ENCODE results near the gene NCK1. TPM values are rescaled to one million over a fixed set of nuclear protein-coding genes. Genes with fewer than 3 reads are reported as not detected.
A peak's percentile ranks its signal among the peaks of the same experiment; 100 is the strongest.

NCK1 gene
- total and polyA plus RNA-seq, 10 of the 15 experiments (the other 5 are each of a cell fraction or from before 2014, with no cell fraction given): 15.6 to 33.4 (median 25.0) TPM

GRCh38 chr3:136819392-136819730 is 42.6 kb upstream of the NCK1 start:
- Histone ChIP-seq H3K27me3 (replicated peaks in 1 of 2; ENCODE audit: control insufficient read depth in 2 of 2, insufficient read depth in 2 of 2, low read length in 1 of 2) (peaks cover 3 to 6% of the 10 kb centered on the region in 2 experiments), H3K9ac (ENCODE audit: control insufficient read depth, insufficient read depth, low read length) (no peak overlapping the region), H3K4me3 (peak overlapping the region; percentile 65), H3K9me3 (replicated peaks; ENCODE audit: control insufficient read depth, insufficient read depth, low read length) (no peaks in the 10 kb centered on the region; the same call in 2 of the 3 replicates), H3K4me2 (ENCODE audit: control insufficient read depth, insufficient read depth) (peak overlapping the region; percentile 91), H3K36me3 (ENCODE audit: control insufficient read depth in 2 of 2, insufficient read depth in 2 of 2, low read length in 1 of 2) (no peaks in the 10 kb centered on the region), H3K79me2 (ENCODE audit: control insufficient read depth, insufficient read depth, low read length) (no peaks in the 10 kb centered on the region), H3K4me1 (ENCODE audit: control insufficient read depth, insufficient read depth, low read length) (peaks cover 4% of the 10 kb centered on the region; the same call in 1 of the 2 replicates), H4K20me1 (ENCODE audit: control insufficient read depth, insufficient read depth) (no peaks in the 10 kb centered on the region), H2AFZ (ENCODE audit: control insufficient read depth, low read depth, low read length) (peak overlapping the region; percentile 45), H3K27ac (ENCODE audit: control insufficient read depth, insufficient read depth) (no peak overlapping the region)
- in situ Hi-C loops (cut with MboI) (no loop called here), intact Hi-C loops (cut with micrococcal nuclease; ENCODE audit: unreplicated experiment) (no loop called here)
- ChIA-PET RAD21 (ENCODE audit: unreplicated experiment) (no interaction called here), CTCF (interaction anchor here (1.0 kb wide), 1 partner anchor 195 kb away, joined by 3 read pairs; no protein-coding TSS in a partner anchor), SMC1A (ENCODE audit: uncharacterized antibody, unreplicated experiment) (interaction anchor here (1.3 kb wide), 1 partner anchor 195 kb away, joined by 7 read pairs; no protein-coding TSS in a partner anchor), POLR2A (no interaction called here)
- 0 out of 2 replicates have a peak, but pooled peaks have one; percentile 5 for TF ChIP-seq ZNF687 (IDR thresholded peaks at IDR 0.05)
- TF ChIP-seq CUX1 (IDR thresholded peaks at IDR 0.05; ENCODE audit: insufficient replicate concordance, low read depth, low read length): no peak
- peak; percentile 4 for TF ChIP-seq SUZ12 (IDR thresholded peaks at IDR 0.05; ENCODE audit: unreplicated experiment)
- TF ChIP-seq MLLT1 (IDR thresholded peaks at IDR 0.05): no peak
- TF ChIP-seq ZNF274 (IDR thresholded peaks at IDR 0.05; ENCODE audit: insufficient read depth, insufficient read length): no peak
- ATAC-seq (peak; percentile 62), DNase-seq (ENCODE audit: low read depth, low spot score) (no peak), FAIRE-seq (no peak)
- BruUV-seq (replicated peaks): no TSS peak
- 3% methylated on average over 21 of the region's 21 CpGs for WGBS (ENCODE audit: insufficient coverage, insufficient replicate concordance, low lambda C conversion rate, missing lambda C conversion rate)

Data from GM12878 (cell line).